ENCODE measurements around the gene AIPL1. TPM values are rescaled to one million over a fixed set of nuclear protein-coding genes. Genes with fewer than 3 reads are reported as not detected.

AIPL1 gene
- total and polyA plus RNA-seq, 7 donors, result not detected

GRCh38 chr17:6442775-6443174 is 7.9 kb upstream of the AIPL1 start:
- WGBS, 3 donors, result 61 to 65% (median 63%) methylated on average over 6 of the region's 6 CpGs
- DNase-seq, result no peak
- Histone ChIP-seq H3K9me3 (no peaks in the 10 kb centered on the region), H3K27me3 (ENCODE audit: insufficient read depth in 3 of 3, low read length in 2 of 3) (peaks cover 0 to 23% (median 3%) of the 10 kb centered on the region in 3 donors), H3K4me1 (no peaks in the 10 kb centered on the region), H3K36me3 (ENCODE audit: insufficient read depth in 1 of 2, low read depth in 1 of 2) (no peaks in the 10 kb centered on the region), H3K4me3 (no peak overlapping the region), H3K27ac (no peak overlapping the region)
- intact Hi-C loops (cut with DNase I), result no loop called here
- no peak for TF ChIP-seq CTCF (IDR thresholded peaks at IDR 0.05)
- ATAC-seq, result no peak

GRCh38 chr17:6439951-6440350 is 5.0 kb upstream of the AIPL1 start:
- DNase-seq, result no peak
- no peak overlapping the region for H3K27ac ChIP-seq
- H3K36me3 ChIP-seq (ENCODE audit: insufficient read depth in 1 of 2, low read depth in 1 of 2), result no peaks in the 10 kb centered on the region
- no peak for ATAC-seq
- peaks cover 0 to 23% (median 3%) of the 10 kb centered on the region in 3 donors for H3K27me3 ChIP-seq (ENCODE audit: insufficient read depth in 3 of 3, low read length in 2 of 3)
- no peaks in the 10 kb centered on the region for H3K9me3 ChIP-seq
- TF ChIP-seq CTCF (IDR thresholded peaks at IDR 0.05), result no peak
- no peaks in the 10 kb centered on the region for H3K4me1 ChIP-seq
- WGBS, 3 donors, result 48 to 65% (median 57%) methylated on average over 3 to 4 of the region's 4 CpGs
- intact Hi-C loops (cut with DNase I), result loop anchor here (5.0 to 10.0 kb wide), 3 partner anchors 853 to 1185 kb away; no protein-coding TSS in a partner anchor
- no peak overlapping the region for H3K4me3 ChIP-seq

- ATAC-seq (no peak), DNase-seq (no peak)
- Histone ChIP-seq H3K9me3 (no peaks in the 10 kb centered on the region), H3K27me3 (ENCODE audit: insufficient read depth in 3 of 3, low read length in 2 of 3) (peaks cover 0 to 23% (median 3%) of the 10 kb centered on the region in 3 donors), H3K4me3 (no peak overlapping the region), H3K4me1 (no peaks in the 10 kb centered on the region), H3K27ac (no peak overlapping the region), H3K36me3 (ENCODE audit: insufficient read depth in 1 of 2, low read depth in 1 of 2) (no peaks in the 10 kb centered on the region)
- WGBS, 3 donors, result 52 to 59% (median 55%) methylated on average over 3 of the region's 3 CpGs
- intact Hi-C loops (cut with DNase I), result loop anchor here (5.0 to 10.0 kb wide), 3 partner anchors 851 to 1183 kb away; no protein-coding TSS in a partner anchor
- no peak for TF ChIP-seq CTCF (IDR thresholded peaks at IDR 0.05)
Observed at GRCh38 chr17:6437956-6438355, 3.0 kb upstream of the AIPL1 start.

GRCh38 chr17:6437466-6437865 is 2.5 kb upstream of the AIPL1 start:
- H3K27me3 ChIP-seq (ENCODE audit: insufficient read depth in 3 of 3, low read length in 2 of 3), result peaks cover 0 to 23% (median 3%) of the 10 kb centered on the region in 3 donors
- no peaks in the 10 kb centered on the region for H3K36me3 ChIP-seq (ENCODE audit: insufficient read depth in 1 of 2, low read depth in 1 of 2)
- 21 to 26% (median 26%) methylated on average over 4 of the region's 4 CpGs for WGBS, 3 donors
- H3K27ac ChIP-seq, result no peak overlapping the region
- no peak for TF ChIP-seq CTCF (IDR thresholded peaks at IDR 0.05)
- no peaks in the 10 kb centered on the region for H3K4me1 ChIP-seq
- no peak for ATAC-seq
- DNase-seq, result no peak
- no peaks in the 10 kb centered on the region for H3K9me3 ChIP-seq
- H3K4me3 ChIP-seq, result no peak overlapping the region
- intact Hi-C loops (cut with DNase I), result loop anchor here (5.0 to 10.0 kb wide), 3 partner anchors 850 to 1183 kb away; no protein-coding TSS in a partner anchor

- TF ChIP-seq CTCF (IDR thresholded peaks at IDR 0.05), result peak; percentile 79
- no peak overlapping the region for H3K4me3 ChIP-seq
- intact Hi-C loops (cut with DNase I), result loop anchor here (5.0 to 10.0 kb wide), 3 partner anchors 849 to 1181 kb away; no protein-coding TSS in a partner anchor
- no peaks in the 10 kb centered on the region for H3K36me3 ChIP-seq (ENCODE audit: insufficient read depth in 1 of 2, low read depth in 1 of 2)
- H3K9me3 ChIP-seq, result peaks cover 7% of the 10 kb centered on the region
- no peak overlapping the region for H3K27ac ChIP-seq
- DNase-seq, result peak; percentile 54 to 73
- WGBS, 3 donors, result 15 to 19% (median 16%) methylated on average over 8 to 9 of the region's 9 CpGs
- H3K4me1 ChIP-seq, result no peaks in the 10 kb centered on the region
- peak; percentile 87 to 93 (median 90) for ATAC-seq
- H3K27me3 ChIP-seq (ENCODE audit: insufficient read depth in 3 of 3, low read length in 2 of 3), result peaks cover 0 to 16% (median 3%) of the 10 kb centered on the region in 3 donors
Observed at GRCh38 chr17:6435968-6436367, 1.0 kb upstream of the AIPL1 start.
